ENCODE measurements around the gene QRICH1. TPM values are rescaled to one million over a fixed set of nuclear protein-coding genes. Genes with fewer than 3 reads are reported as not detected.
A peak's percentile ranks its signal among the peaks of the same experiment; 100 is the strongest.

The QRICH1 gene
- total and polyA plus RNA-seq, 10 donors, result 35.9 to 127 (median 101) TPM

- peaks cover 6 to 82% (median 54%) of the 10 kb centered on the region in 6 donors for H3K36me3 ChIP-seq
- 93 to 95% (median 94%) methylated on average over 10 to 13 of the region's 13 CpGs for WGBS, 5 donors
- TF ChIP-seq POLR2AphosphoS5 (IDR thresholded peaks at IDR 0.05) (no peak), POLR2A (IDR thresholded peaks at IDR 0.05) (no peak), CTCF (IDR thresholded peaks at IDR 0.05 in 8 of 11, conservative IDR thresholded peaks at IDR 0.05 in 3 of 11) (no peak)
- H3K9me3 ChIP-seq, result no peaks in the 10 kb centered on the region
- peaks cover 14 to 32% (median 22%) of the 10 kb centered on the region in 6 donors for H3K4me1 ChIP-seq
- H3K27ac ChIP-seq, result no peak overlapping the region
- DNase-seq, result peak; percentile 46
- intact Hi-C loops (cut with DNase I; ENCODE audit: low total_unique reads), result no loop called here
- no peak overlapping the region for H3K4me3 ChIP-seq
- no peaks in the 10 kb centered on the region for H3K27me3 ChIP-seq (replicated peaks in 1 of 7)
Observed at GRCh38 chr3:49098910-49099630, 5.2 kb upstream of the QRICH1 start.

- Histone ChIP-seq H3K4me1 (peaks cover 8 to 25% (median 15%) of the 10 kb centered on the region in 6 donors), H3K4me3 (no peak overlapping the region), H3K27ac (no peak overlapping the region), H3K36me3 (peaks cover 6 to 80% (median 54%) of the 10 kb centered on the region in 6 donors), H3K9me3 (no peaks in the 10 kb centered on the region), H3K27me3 (replicated peaks in 1 of 7) (no peaks in the 10 kb centered on the region)
- WGBS, 5 donors, result 51 to 75% (median 60%) methylated on average over 2 to 5 of the region's 5 CpGs
- no peak for TF ChIP-seq CTCF (IDR thresholded peaks at IDR 0.05 in 8 of 11, conservative IDR thresholded peaks at IDR 0.05 in 3 of 11)
- TF ChIP-seq POLR2A (IDR thresholded peaks at IDR 0.05), result no peak
- no peak for DNase-seq
- intact Hi-C loops (cut with DNase I; ENCODE audit: low total_unique reads), result no loop called here
Observed at GRCh38 chr3:49098429-49098828, 4.6 kb upstream of the QRICH1 start.

GRCh38 chr3:49092938-49093852 is 676 bp downstream of the QRICH1 start:
- Histone ChIP-seq H3K36me3 (peaks cover 3 to 67% (median 10%) of the 10 kb centered on the region in 6 donors), H3K27ac (peak overlapping the region; percentile 86 to 99 (median 98)), H3K27me3 (replicated peaks in 1 of 7) (no peaks in the 10 kb centered on the region), H3K4me3 (peak overlapping the region; percentile 76 to 100 (median 99)), H3K9me3 (no peaks in the 10 kb centered on the region), H3K4me1 (peaks cover 45 to 64% (median 57%) of the 10 kb centered on the region in 6 donors)
- 0 to 1% (median 0%) methylated on average over 18 to 86 of the region's 86 CpGs for WGBS, 5 donors
- TF ChIP-seq POLR2A (IDR thresholded peaks at IDR 0.05) (no peak), POLR2AphosphoS5 (IDR thresholded peaks at IDR 0.05) (peak; percentile 4 to 24 (median 7))
- DNase-seq, result peak; percentile 95
- intact Hi-C loops (cut with DNase I; ENCODE audit: low total_unique reads), result no loop called here

- Histone ChIP-seq H3K9me3 (no peaks in the 10 kb centered on the region), H3K4me3 (no peak overlapping the region), H3K36me3 (peaks cover 0 to 77% (median 26%) of the 10 kb centered on the region in 6 donors), H3K27ac (no peak overlapping the region), H3K27me3 (replicated peaks in 1 of 7) (no peaks in the 10 kb centered on the region), H3K4me1 (peaks cover 0 to 72% (median 11%) of the 10 kb centered on the region in 6 donors)
- TF ChIP-seq POLR2AphosphoS5 (IDR thresholded peaks at IDR 0.05), result no peak
- no peak for TF ChIP-seq POLR2A (IDR thresholded peaks at IDR 0.05)
- TF ChIP-seq CTCF (IDR thresholded peaks at IDR 0.05 in 8 of 11, conservative IDR thresholded peaks at IDR 0.05 in 3 of 11), result no peak
- intact Hi-C loops (cut with DNase I; ENCODE audit: low total_unique reads), result no loop called here
- DNase-seq, result no peak
- WGBS, 5 donors, result 91 to 97% (median 95%) methylated on average over 8 of the region's 8 CpGs
Observed at GRCh38 chr3:49081429-49081828, 12.4 kb downstream of the QRICH1 start.
